MM.1S (cell line): ENCODE results near the gene NCOR2.

Experiments
- DNase-seq: peaks from one replicate; pipeline ENCODE4 v3.0.0-alpha.2; 2015
- H2AFZ ChIP-seq: fragments of 300-600 bp; sonication (generic); 2 replicates; pipeline ENCODE4 v1.6.0; 2016; ENCODE audit warnings: antibody characterized with exemption, low read length
- H3F3A ChIP-seq: fragments of 300-600 bp; sonication (generic); 2 replicates; pipeline ENCODE4 v1.6.1; 2016; ENCODE audit warnings: mild to moderate bottlenecking, antibody characterized with exemption, low read length, moderate library complexity, mixed read lengths; ENCODE audit not compliant: insufficient read depth
- H3K27ac ChIP-seq: fragments of 300-600 bp; sonication (generic); 2 replicates; pipeline ENCODE4 v1.5.1; 2016; ENCODE audit warnings: mild to moderate bottlenecking, low read length
- H3K27me3 ChIP-seq: fragments of 300-600 bp; sonication (generic); replicated peaks from 2 replicates; pipeline ENCODE4 v1.6.0; 2016; ENCODE audit warnings: low read length; ENCODE audit not compliant: insufficient read depth
- H3K36me3 ChIP-seq: fragments of 300-600 bp; sonication (generic); replicated peaks from 2 replicates; pipeline ENCODE4 v1.6.1; 2016; ENCODE audit warnings: mild to moderate bottlenecking, low read length, mixed read lengths; ENCODE audit not compliant: insufficient read depth
- H3K4me1 ChIP-seq: fragments of 300-600 bp; sonication (generic); 2 replicates; pipeline ENCODE4 v1.6.1; 2016; ENCODE audit warnings: low read length, mixed read lengths
- H3K4me2 ChIP-seq: fragments of 300-600 bp; sonication (generic); 2 replicates; pipeline ENCODE4 v1.6.0; 2016; ENCODE audit warnings: low read depth, low read length
- H3K4me3 ChIP-seq: fragments of 300-600 bp; sonication (generic); 2 replicates; pipeline ENCODE4 v1.5.1; 2016; ENCODE audit warnings: low read length, mixed read lengths
- H3K79me2 ChIP-seq: fragments of 300-600 bp; sonication (generic); 2 replicates; pipeline ENCODE4 v1.6.1; 2016; ENCODE audit warnings: mixed run types, low read length, mixed read lengths
- H3K9ac ChIP-seq: fragments of 300-600 bp; sonication (generic); 2 replicates; pipeline ENCODE4 v1.6.1; 2016; ENCODE audit warnings: low read length, mixed read lengths
- H3K9me2 ChIP-seq: fragments of 300-600 bp; sonication (generic); replicated peaks from 2 replicates; pipeline ENCODE4 v1.6.1; 2016; ENCODE audit warnings: mild to moderate bottlenecking, low read length, mixed read lengths; ENCODE audit not compliant: insufficient read depth
- H3K9me3 ChIP-seq: fragments of 300-600 bp; sonication (generic); replicated peaks from 2 replicates; pipeline ENCODE4 v1.6.1; 2016; ENCODE audit warnings: mild to moderate bottlenecking, low read length, mixed read lengths; ENCODE audit not compliant: insufficient read depth
- H4K20me1 ChIP-seq: fragments of 300-600 bp; sonication (generic); 2 replicates; pipeline ENCODE4 v1.6.1; 2016; ENCODE audit warnings: mild to moderate bottlenecking, low read length, moderate library complexity, mixed read lengths; ENCODE audit not compliant: insufficient read depth
- CTCF ChIP-seq: fragments of 300-600 bp; sonication (generic); IDR thresholded peaks from 2 replicates; pipeline ENCODE4 v1.5.1; 2016; ENCODE audit warnings: antibody characterized with exemption, low read length, mixed read lengths
- EZH2 ChIP-seq: fragments of 300-600 bp; sonication (generic); optimal IDR thresholded peaks from 2 replicates; pipeline ENCODE3; 2017; ENCODE audit warnings: low read depth, mild to moderate bottlenecking, antibody characterized with exemption, low read length, mixed read lengths
- EZH2phosphoT487 ChIP-seq: fragments of 300-600 bp; sonication (generic); IDR thresholded peaks from 2 replicates; pipeline ENCODE4 v1.6.1; 2018; ENCODE audit warnings: antibody characterized with exemption, low read length

NCOR2 gene

GRCh38 chr12:124518051-124518932, 49.1 kb downstream of the NCOR2 start:
- H3F3A ChIP-seq, result no peaks in the 10 kb centered on the region
- H3K36me3 ChIP-seq, result no peaks in the 10 kb centered on the region
- H2AFZ ChIP-seq, result no peak overlapping the region
- H3K4me3 ChIP-seq, result no peak overlapping the region
- H3K9me2 ChIP-seq, result no peaks in the 10 kb centered on the region
- TF ChIP-seq CTCF, result no peak
- no peak for TF ChIP-seq EZH2
- no peak for TF ChIP-seq EZH2phosphoT487
- no peaks in the 10 kb centered on the region for H4K20me1 ChIP-seq
- no peaks in the 10 kb centered on the region for H3K27me3 ChIP-seq
- peaks cover 94% of the 10 kb centered on the region for H3K79me2 ChIP-seq
- H3K27ac ChIP-seq, result no peak overlapping the region
- no peak overlapping the region for H3K9ac ChIP-seq
- H3K4me1 ChIP-seq, result no peaks in the 10 kb centered on the region
- H3K4me2 ChIP-seq, result no peak overlapping the region
- no peaks in the 10 kb centered on the region for H3K9me3 ChIP-seq
- no peak for DNase-seq
